Fibroblast of pulmonary artery (primary cell): ENCODE results near the gene CADPS.

Source experiments
- DNase-seq: peaks from one replicate; pipeline ENCODE4 v3.0.0-alpha.2; 2010; ENCODE audit warnings: low read depth
- H3K4me3 ChIP-seq: replicated peaks from 2 replicates; pipeline ENCODE4 v1.5.1; 2011; ENCODE audit warnings: low read depth, mild to moderate bottlenecking, control low read depth, low read length, moderate library complexity
- TF ChIP-seq, protein P1 (sequence below): IDR thresholded peaks from 2 replicates; pipeline ENCODE4 v1.5.1; 2011; ENCODE audit warnings: mild to moderate bottlenecking, control low read depth, low read length, inconsistent platforms; ENCODE audit errors: missing control alignments

CADPS gene

GRCh38 chr3:62602129-62602770 is 273.0 kb downstream of the CADPS start:
- H3K4me3 ChIP-seq, result no peak overlapping the region
- no peak for DNase-seq
- TF ChIP-seq, protein P1, sequence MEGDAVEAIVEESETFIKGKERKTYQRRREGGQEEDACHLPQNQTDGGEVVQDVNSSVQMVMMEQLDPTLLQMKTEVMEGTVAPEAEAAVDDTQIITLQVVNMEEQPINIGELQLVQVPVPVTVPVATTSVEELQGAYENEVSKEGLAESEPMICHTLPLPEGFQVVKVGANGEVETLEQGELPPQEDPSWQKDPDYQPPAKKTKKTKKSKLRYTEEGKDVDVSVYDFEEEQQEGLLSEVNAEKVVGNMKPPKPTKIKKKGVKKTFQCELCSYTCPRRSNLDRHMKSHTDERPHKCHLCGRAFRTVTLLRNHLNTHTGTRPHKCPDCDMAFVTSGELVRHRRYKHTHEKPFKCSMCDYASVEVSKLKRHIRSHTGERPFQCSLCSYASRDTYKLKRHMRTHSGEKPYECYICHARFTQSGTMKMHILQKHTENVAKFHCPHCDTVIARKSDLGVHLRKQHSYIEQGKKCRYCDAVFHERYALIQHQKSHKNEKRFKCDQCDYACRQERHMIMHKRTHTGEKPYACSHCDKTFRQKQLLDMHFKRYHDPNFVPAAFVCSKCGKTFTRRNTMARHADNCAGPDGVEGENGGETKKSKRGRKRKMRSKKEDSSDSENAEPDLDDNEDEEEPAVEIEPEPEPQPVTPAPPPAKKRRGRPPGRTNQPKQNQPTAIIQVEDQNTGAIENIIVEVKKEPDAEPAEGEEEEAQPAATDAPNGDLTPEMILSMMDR, result no peak

DNA sequence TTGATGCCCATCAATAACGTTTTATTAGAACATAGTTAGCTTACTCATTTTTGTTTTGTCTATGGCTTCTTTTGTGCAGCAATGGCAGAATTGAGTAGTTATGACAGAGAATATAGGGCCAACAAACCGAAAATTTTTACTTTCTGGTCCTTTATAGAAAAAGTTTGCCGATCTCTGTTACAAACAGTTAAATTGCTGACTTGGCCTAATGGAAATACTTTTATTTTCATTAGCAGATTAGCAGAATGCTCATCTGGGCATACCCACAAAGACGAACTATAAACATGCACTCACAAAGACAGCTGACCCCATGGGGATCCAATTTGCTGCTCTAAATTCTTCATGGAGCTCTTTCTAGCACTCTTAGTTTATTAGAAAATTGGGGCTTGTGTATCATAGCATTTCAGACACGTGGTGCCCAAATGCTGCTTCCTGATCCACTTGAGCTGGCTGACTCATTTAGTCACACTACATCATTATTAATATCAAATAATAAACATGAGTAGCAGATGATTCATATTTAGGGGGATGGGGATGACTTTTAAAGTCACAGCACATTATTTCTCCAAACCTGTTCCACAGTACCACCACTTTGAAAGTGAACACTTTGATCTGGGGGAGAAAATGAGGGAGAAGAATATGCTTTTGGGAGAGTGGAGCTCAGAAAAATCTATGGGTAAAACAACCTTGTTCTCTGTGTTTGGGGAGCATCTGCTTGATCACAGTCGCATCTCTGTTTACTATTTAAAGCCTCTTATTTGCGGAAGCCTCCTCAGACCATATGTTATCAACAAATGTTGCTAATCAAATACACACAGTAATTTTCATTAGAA is 273.8 kb downstream of the CADPS start:
- DNase-seq, result peak; percentile 66
- H3K4me3 ChIP-seq, result no peak overlapping the region
- TF ChIP-seq, protein P1, result no peak

DNA sequence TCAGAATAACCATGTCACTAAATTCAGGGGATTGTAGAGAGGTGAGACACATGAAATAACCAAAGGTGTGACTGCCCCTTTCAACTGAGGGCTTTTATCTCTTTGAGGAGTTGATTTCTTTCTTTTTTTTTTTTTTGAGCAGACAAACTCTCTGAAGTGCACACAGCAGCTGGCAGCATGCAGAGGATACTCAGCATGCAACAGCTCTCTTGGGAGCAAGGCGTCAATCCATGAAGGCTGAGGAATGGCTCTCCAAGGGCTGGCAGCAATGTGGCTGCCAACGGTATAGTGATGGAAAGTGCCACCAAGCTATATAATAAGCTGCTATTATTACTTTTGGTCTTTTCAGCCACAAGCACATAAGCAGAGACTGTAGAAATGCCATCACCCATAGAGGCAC is 275.2 kb downstream of the CADPS start:
- TF ChIP-seq, protein P1, result no peak
- H3K4me3 ChIP-seq, result no peak overlapping the region
- no peak for DNase-seq

GRCh38 chr3:62597491-62597890 is 277.7 kb downstream of the CADPS start:
- DNase-seq, result no peak
- TF ChIP-seq, protein P1, result no peak
- H3K4me3 ChIP-seq, result no peak overlapping the region

GRCh38 chr3:62592408-62592807 is 282.8 kb downstream of the CADPS start:
- TF ChIP-seq, protein P1, result no peak

GRCh38 chr3:62589078-62589477 is 286.1 kb downstream of the CADPS start:
- TF ChIP-seq, protein P1, result peak; percentile 2
- no peak overlapping the region for H3K4me3 ChIP-seq
- no peak for DNase-seq

More at GRCh38 chr3:62592408-62592807, 282.8 kb downstream of the CADPS start:
- no peak overlapping the region for H3K4me3 ChIP-seq
- no peak for DNase-seq
